ENCODE measurements around the gene IKZF3. TPM values are rescaled to one million over a fixed set of nuclear protein-coding genes. Genes with fewer than 3 reads are reported as not detected.

Gene IKZF3
- total RNA-seq, 2 donors from 2014 or later: 0.11 to 0.18 TPM

DNA sequence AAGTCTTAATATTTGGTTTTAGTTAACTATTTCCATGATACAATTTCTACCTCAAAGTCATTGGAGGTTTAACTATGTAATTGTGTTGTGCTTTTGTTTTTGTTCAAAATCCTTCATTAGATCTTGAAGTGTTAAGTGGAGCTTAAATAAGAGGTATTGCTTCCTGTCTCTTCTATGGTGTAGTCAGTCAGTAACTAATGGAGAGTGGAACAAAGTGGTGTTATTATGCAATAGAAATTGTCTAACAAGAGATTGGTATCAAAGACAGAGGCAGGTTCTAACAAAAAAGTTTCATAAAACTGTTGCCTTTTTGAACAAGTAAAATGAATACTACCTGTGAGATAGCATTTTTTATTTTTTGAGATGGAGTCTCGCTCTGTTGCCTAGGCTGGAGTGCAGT, 81.1 kb downstream of the IKZF3 start:
- Histone ChIP-seq H3K9ac (ENCODE audit: extremely low read depth, low read length, poor library complexity, severe bottlenecking) (no peak overlapping the region), H3K4me1 (ENCODE audit: control insufficient read depth, insufficient read depth, low read length) (no peaks in the 10 kb centered on the region), H3K27ac (ENCODE audit: low read depth, low read length) (no peak overlapping the region), H3K4me3 (ENCODE audit: low read length) (no peak overlapping the region), H3K9me3 (ENCODE audit: control insufficient read depth, low read length) (no peaks in the 10 kb centered on the region), H3K36me3 (ENCODE audit: control insufficient read depth, insufficient read depth, low read length) (no peaks in the 10 kb centered on the region), H3K27me3 (ENCODE audit: control insufficient read depth, insufficient read depth, low read length, poor library complexity, severe bottlenecking) (no peaks in the 10 kb centered on the region)
- H3K4me3 Mint-ChIP-seq: no peak overlapping the region
- no peaks in the 10 kb centered on the region for H3K4me1 Mint-ChIP-seq
- no peak for TF ChIP-seq CTCF (conservative IDR thresholded peaks at IDR 0.05)
- no peaks in the 10 kb centered on the region for H3K36me3 Mint-ChIP-seq (ENCODE audit: low read depth)
- 92% methylated on average over 1 of the region's 1 CpG; no CpG with 5 or more reads in 1 of the 2 experiments for WGBS, 2 experiments (ENCODE audit: insufficient coverage in 1 of 2, insufficient read length in 1 of 2)
- no peak overlapping the region for H3K27ac Mint-ChIP-seq
- DNase-seq: no peak
- no peaks in the 10 kb centered on the region for H3K27me3 Mint-ChIP-seq (ENCODE audit: insufficient read depth)
- no peaks in the 10 kb centered on the region for H3K9me3 Mint-ChIP-seq

DNA sequence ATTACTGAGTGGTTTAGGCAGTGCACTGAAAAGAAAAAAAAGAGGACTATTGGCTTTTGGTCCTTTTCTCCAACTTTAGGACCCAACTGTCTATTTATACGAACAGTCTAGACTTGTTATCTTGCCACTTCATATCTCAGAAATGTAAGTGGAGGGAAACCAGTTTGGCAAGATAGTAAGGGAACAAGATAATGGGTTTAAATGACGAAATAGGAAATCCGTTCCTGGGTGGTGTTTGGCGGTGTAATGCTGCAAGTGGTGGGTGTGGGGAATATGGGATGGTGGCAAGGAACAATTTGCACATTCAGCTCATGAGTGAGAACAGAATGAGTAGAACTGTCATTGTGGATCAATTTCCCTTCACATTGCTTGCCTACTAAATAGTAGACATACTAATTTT, 81.6 kb downstream of the IKZF3 start:
- Histone ChIP-seq H3K36me3 (ENCODE audit: control insufficient read depth, insufficient read depth, low read length) (no peaks in the 10 kb centered on the region), H3K27me3 (ENCODE audit: control insufficient read depth, insufficient read depth, low read length, poor library complexity, severe bottlenecking) (no peaks in the 10 kb centered on the region), H3K4me1 (ENCODE audit: control insufficient read depth, insufficient read depth, low read length) (no peaks in the 10 kb centered on the region), H3K4me3 (ENCODE audit: low read length) (no peak overlapping the region), H3K27ac (ENCODE audit: low read depth, low read length) (no peak overlapping the region), H3K9ac (ENCODE audit: extremely low read depth, low read length, poor library complexity, severe bottlenecking) (no peak overlapping the region), H3K9me3 (ENCODE audit: control insufficient read depth, low read length) (no peaks in the 10 kb centered on the region)
- H3K9me3 Mint-ChIP-seq: no peaks in the 10 kb centered on the region
- no peak for DNase-seq
- no peaks in the 10 kb centered on the region for H3K27me3 Mint-ChIP-seq (ENCODE audit: insufficient read depth)
- no peak for TF ChIP-seq CTCF (conservative IDR thresholded peaks at IDR 0.05)
- WGBS, 2 experiments (ENCODE audit: insufficient coverage in 1 of 2, insufficient read length in 1 of 2): 83 to 92% methylated on average over 3 to 4 of the region's 4 CpGs
- no peak overlapping the region for H3K27ac Mint-ChIP-seq
- H3K4me1 Mint-ChIP-seq: no peaks in the 10 kb centered on the region
- no peak overlapping the region for H3K4me3 Mint-ChIP-seq
- no peaks in the 10 kb centered on the region for H3K36me3 Mint-ChIP-seq (ENCODE audit: low read depth)

DNA sequence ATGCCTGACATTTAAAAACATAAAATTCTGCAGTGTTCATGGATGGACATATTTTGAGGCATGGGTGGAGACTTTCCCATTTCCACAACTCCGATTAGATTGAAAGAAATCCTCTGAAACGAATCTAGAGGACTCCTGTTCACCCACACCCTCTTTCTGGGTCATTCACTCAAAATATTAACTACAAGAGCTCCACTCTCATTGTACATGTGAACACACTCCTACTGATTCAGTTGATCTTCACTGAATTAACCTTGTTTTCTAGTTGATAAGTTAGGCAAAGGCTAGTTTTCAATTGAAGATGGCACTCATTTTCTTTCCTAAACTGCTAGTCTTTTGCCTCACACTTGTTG, 82.3 kb downstream of the IKZF3 start:
- Histone ChIP-seq H3K9me3 (ENCODE audit: control insufficient read depth, low read length) (no peaks in the 10 kb centered on the region), H3K27ac (ENCODE audit: low read depth, low read length) (no peak overlapping the region), H3K4me1 (ENCODE audit: control insufficient read depth, insufficient read depth, low read length) (no peaks in the 10 kb centered on the region), H3K36me3 (ENCODE audit: control insufficient read depth, insufficient read depth, low read length) (no peaks in the 10 kb centered on the region), H3K4me3 (ENCODE audit: low read length) (no peak overlapping the region), H3K9ac (ENCODE audit: extremely low read depth, low read length, poor library complexity, severe bottlenecking) (no peak overlapping the region), H3K27me3 (ENCODE audit: control insufficient read depth, insufficient read depth, low read length, poor library complexity, severe bottlenecking) (no peaks in the 10 kb centered on the region)
- no peaks in the 10 kb centered on the region for H3K27me3 Mint-ChIP-seq (ENCODE audit: insufficient read depth)
- no peak for DNase-seq
- WGBS, 2 experiments (ENCODE audit: insufficient coverage in 1 of 2, insufficient read length in 1 of 2): 91 to 93% methylated on average over 2 of the region's 2 CpGs
- H3K4me3 Mint-ChIP-seq: no peak overlapping the region
- no peak overlapping the region for H3K27ac Mint-ChIP-seq
- no peaks in the 10 kb centered on the region for H3K36me3 Mint-ChIP-seq (ENCODE audit: low read depth)
- H3K9me3 Mint-ChIP-seq: no peaks in the 10 kb centered on the region
- no peaks in the 10 kb centered on the region for H3K4me1 Mint-ChIP-seq
- TF ChIP-seq CTCF (conservative IDR thresholded peaks at IDR 0.05): no peak

Data from endodermal cell (in vitro differentiated cells).